ENCODE data around the gene SMCO1. TPM values are rescaled to one million over a fixed set of nuclear protein-coding genes. Genes with fewer than 3 reads are reported as not detected.
"Not testable (repeated sequence)": the region's sequence is repeated elsewhere in the genome, so short reads cannot be mapped to it uniquely, and the experiment has no call there.

SMCO1 gene
- total and polyA plus RNA-seq, 4 donors: not detected

DNA sequence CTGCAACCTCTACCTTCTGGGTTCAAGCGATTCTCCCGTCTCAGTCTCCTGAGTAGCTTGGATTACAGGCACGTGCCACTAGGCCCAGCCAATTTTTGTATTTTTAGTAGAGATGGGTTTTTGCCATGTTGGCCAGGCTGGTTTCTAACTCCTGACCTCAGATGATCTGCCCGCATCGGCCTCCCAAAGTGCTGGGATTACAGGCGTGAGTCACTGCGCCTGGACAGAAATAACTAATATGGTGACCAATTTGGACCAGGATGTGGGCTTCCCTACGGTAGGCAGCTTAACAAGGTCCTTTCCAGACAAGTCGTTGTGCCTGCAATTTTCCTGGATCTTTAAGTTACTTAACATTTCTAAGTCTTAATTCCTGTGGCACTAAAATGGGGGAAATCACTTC lies 38.4 kb upstream of the SMCO1 start:
- Histone ChIP-seq H3K27me3 (ENCODE audit: control insufficient read depth in 3 of 3, insufficient read depth in 3 of 3, low read length in 2 of 3) (no peaks in the 10 kb centered on the region), H3K27ac (ENCODE audit: low read depth in 1 of 2, low read length in 1 of 2) (no peak overlapping the region), H3K9me3 (ENCODE audit: control insufficient read depth in 4 of 4, insufficient read depth in 3 of 4, low read length in 3 of 4) (no peaks in the 10 kb centered on the region), H3K4me1 (ENCODE audit: control insufficient read depth in 5 of 5, insufficient read depth in 5 of 5, low read length in 5 of 5) (no peaks in the 10 kb centered on the region), H3K4me3 (no peak overlapping the region), H3K36me3 (ENCODE audit: control insufficient read depth in 4 of 4, insufficient read depth in 4 of 4, low read length in 4 of 4) (peaks cover 0 to 4% (median 3%) of the 10 kb centered on the region in 4 donors), H3K9ac (ENCODE audit: insufficient read depth in 1 of 2, low read length in 2 of 2) (no peak overlapping the region)
- DNase-seq: no peak
- TF ChIP-seq, protein P1, sequence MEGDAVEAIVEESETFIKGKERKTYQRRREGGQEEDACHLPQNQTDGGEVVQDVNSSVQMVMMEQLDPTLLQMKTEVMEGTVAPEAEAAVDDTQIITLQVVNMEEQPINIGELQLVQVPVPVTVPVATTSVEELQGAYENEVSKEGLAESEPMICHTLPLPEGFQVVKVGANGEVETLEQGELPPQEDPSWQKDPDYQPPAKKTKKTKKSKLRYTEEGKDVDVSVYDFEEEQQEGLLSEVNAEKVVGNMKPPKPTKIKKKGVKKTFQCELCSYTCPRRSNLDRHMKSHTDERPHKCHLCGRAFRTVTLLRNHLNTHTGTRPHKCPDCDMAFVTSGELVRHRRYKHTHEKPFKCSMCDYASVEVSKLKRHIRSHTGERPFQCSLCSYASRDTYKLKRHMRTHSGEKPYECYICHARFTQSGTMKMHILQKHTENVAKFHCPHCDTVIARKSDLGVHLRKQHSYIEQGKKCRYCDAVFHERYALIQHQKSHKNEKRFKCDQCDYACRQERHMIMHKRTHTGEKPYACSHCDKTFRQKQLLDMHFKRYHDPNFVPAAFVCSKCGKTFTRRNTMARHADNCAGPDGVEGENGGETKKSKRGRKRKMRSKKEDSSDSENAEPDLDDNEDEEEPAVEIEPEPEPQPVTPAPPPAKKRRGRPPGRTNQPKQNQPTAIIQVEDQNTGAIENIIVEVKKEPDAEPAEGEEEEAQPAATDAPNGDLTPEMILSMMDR (IDR thresholded peaks at IDR 0.05; ENCODE audit: control extremely low read depth, extremely low read depth): no peak
- ATAC-seq (ENCODE audit: insufficient read depth, low FRiP score): no peak
- 94 to 97% methylated on average over 9 of the region's 9 CpGs for WGBS, 2 donors

DNA sequence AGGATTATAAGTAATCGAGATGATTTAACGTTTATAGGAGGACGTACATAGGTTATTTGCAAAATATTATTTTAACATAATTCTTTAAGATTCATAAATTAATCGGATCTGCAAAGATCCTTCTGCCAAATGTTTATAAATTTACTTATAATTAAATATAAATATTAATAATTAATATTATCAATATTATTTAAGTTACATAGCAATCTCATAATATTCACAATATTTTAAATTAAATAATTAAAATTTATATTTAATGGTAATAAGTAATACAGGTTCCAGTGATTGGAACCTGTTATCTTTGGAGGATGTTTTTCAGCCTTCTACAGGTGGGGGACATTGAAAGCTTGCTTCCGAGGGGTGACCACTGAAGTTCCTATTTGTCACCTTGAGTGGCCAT lies 37.1 kb upstream of the SMCO1 start:
- Histone ChIP-seq H3K36me3 (ENCODE audit: control insufficient read depth in 4 of 4, insufficient read depth in 4 of 4, low read length in 4 of 4) (peaks cover 0 to 4% (median 3%) of the 10 kb centered on the region in 4 donors), H3K4me1 (ENCODE audit: control insufficient read depth in 5 of 5, insufficient read depth in 5 of 5, low read length in 5 of 5) (no peaks in the 10 kb centered on the region), H3K27me3 (ENCODE audit: control insufficient read depth in 3 of 3, insufficient read depth in 3 of 3, low read length in 2 of 3) (no peaks in the 10 kb centered on the region), H3K9me3 (ENCODE audit: control insufficient read depth in 4 of 4, insufficient read depth in 3 of 4, low read length in 3 of 4) (no peaks in the 10 kb centered on the region), H3K27ac (ENCODE audit: low read depth in 1 of 2, low read length in 1 of 2) (no peak overlapping the region), H3K4me3 (no peak overlapping the region), H3K9ac (ENCODE audit: insufficient read depth in 1 of 2, low read length in 2 of 2) (no peak overlapping the region)
- ATAC-seq (ENCODE audit: insufficient read depth, low FRiP score) (no peak), DNase-seq (no peak)
- TF ChIP-seq, protein P1 (IDR thresholded peaks at IDR 0.05; ENCODE audit: control extremely low read depth, extremely low read depth): no peak
- WGBS, 2 donors: 97 to 98% methylated on average over 5 of the region's 5 CpGs

DNA sequence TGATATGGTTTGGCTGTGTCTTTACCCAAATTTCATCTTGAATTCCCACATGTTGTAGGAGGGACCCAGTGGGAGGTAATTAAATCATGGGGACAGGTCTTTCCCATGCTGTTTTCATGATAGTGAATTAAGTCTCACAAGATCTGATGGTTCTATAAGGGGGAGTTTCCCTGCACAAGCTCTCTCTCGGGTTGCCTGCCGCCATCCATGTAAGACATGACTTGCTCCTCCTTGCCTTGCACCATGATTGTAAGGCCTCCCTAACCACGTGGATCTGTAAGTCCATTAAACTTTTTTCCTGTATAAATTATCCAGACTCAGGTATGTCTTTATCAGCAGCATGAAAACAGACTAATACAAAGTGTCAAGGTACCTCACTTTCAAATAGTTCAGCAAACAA lies 35.0 kb upstream of the SMCO1 start:
- not testable (repeated sequence) for H3K4me1 ChIP-seq (ENCODE audit: control insufficient read depth in 5 of 5, insufficient read depth in 5 of 5, low read length in 5 of 5); ATAC-seq (ENCODE audit: insufficient read depth, low FRiP score); H3K9ac ChIP-seq (ENCODE audit: insufficient read depth in 1 of 2, low read length in 2 of 2); H3K36me3 ChIP-seq (ENCODE audit: control insufficient read depth in 4 of 4, insufficient read depth in 4 of 4, low read length in 4 of 4); H3K27ac ChIP-seq (ENCODE audit: low read depth in 1 of 2, low read length in 1 of 2); H3K27me3 ChIP-seq (ENCODE audit: control insufficient read depth in 3 of 3, insufficient read depth in 3 of 3, low read length in 2 of 3); H3K9me3 ChIP-seq (ENCODE audit: control insufficient read depth in 4 of 4, insufficient read depth in 3 of 4, low read length in 3 of 4); DNase-seq; H3K4me3 ChIP-seq
- 80 to 88% methylated on average over 3 of the region's 3 CpGs for WGBS, 2 donors

DNA sequence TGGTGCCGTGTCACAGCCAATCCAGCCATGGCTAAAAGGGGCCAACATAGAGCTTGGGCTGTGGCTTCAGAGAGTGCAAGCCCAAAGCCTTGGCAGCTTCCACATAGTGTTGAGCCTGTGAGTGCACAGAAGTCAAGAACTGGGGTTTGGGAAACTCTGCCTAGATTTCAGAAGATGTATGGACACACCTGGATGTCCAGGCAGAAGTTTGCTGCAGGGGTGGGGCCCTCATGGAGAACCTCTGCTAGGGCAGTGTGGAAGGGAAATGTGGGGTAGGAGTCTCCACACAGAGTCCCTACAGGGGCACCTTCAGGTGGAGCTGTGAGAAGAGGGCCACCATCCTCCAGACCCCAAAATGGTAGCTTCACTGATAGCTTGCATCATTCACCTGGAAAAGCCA lies 34.2 kb upstream of the SMCO1 start:
- not testable (repeated sequence) for DNase-seq; H3K27ac ChIP-seq (ENCODE audit: low read depth in 1 of 2, low read length in 1 of 2); H3K9me3 ChIP-seq (ENCODE audit: control insufficient read depth in 4 of 4, insufficient read depth in 3 of 4, low read length in 3 of 4); H3K4me1 ChIP-seq (ENCODE audit: control insufficient read depth in 5 of 5, insufficient read depth in 5 of 5, low read length in 5 of 5); H3K27me3 ChIP-seq (ENCODE audit: control insufficient read depth in 3 of 3, insufficient read depth in 3 of 3, low read length in 2 of 3); H3K9ac ChIP-seq (ENCODE audit: insufficient read depth in 1 of 2, low read length in 2 of 2); H3K36me3 ChIP-seq (ENCODE audit: control insufficient read depth in 4 of 4, insufficient read depth in 4 of 4, low read length in 4 of 4); ATAC-seq (ENCODE audit: insufficient read depth, low FRiP score); H3K4me3 ChIP-seq
- 100% methylated on average over 1 of the region's 1 CpG for WGBS, 2 donors

DNA sequence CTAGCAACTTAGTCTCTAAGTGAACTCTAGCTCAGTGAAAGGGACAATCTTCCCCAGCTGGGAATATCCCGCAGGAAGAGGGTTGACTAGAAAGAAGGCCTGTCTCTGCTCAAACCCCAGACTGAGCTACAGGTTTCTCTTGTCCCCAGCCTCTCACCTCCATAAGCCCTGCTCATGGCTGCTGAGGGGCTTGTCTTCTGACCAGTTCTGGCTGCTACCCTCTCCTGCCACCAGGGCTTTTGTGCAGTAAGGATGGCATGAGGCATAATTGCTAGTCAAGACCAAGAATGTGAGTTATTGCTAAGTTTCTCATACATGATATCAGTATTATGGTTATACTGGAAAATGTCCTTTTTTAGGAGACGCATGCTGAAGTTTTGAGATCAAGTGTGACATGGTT lies 31.9 kb upstream of the SMCO1 start:
- Histone ChIP-seq H3K4me1 (ENCODE audit: control insufficient read depth in 5 of 5, insufficient read depth in 5 of 5, low read length in 5 of 5) (no peaks in the 10 kb centered on the region), H3K9ac (ENCODE audit: insufficient read depth in 1 of 2, low read length in 2 of 2) (no peak overlapping the region), H3K9me3 (ENCODE audit: control insufficient read depth in 4 of 4, insufficient read depth in 3 of 4, low read length in 3 of 4) (no peaks in the 10 kb centered on the region), H3K36me3 (ENCODE audit: control insufficient read depth in 4 of 4, insufficient read depth in 4 of 4, low read length in 4 of 4) (no peaks in the 10 kb centered on the region), H3K4me3 (no peak overlapping the region), H3K27ac (ENCODE audit: low read depth in 1 of 2, low read length in 1 of 2) (no peak overlapping the region), H3K27me3 (ENCODE audit: control insufficient read depth in 3 of 3, insufficient read depth in 3 of 3, low read length in 2 of 3) (no peaks in the 10 kb centered on the region)
- no peak for ATAC-seq (ENCODE audit: insufficient read depth, low FRiP score)
- TF ChIP-seq, protein P1 (IDR thresholded peaks at IDR 0.05; ENCODE audit: control extremely low read depth, extremely low read depth): no peak
- no peak for DNase-seq
- 90 to 95% methylated on average over 2 of the region's 2 CpGs for WGBS, 2 donors
